Fibroblast of skin of scalp (primary cell): Measurements from ENCODE around the gene PAX6.

ENCODE experiments used
- DNase-seq: peaks from one replicate; pipeline ENCODE4 v3.0.0-alpha.2; 2013

PAX6 gene

DNA sequence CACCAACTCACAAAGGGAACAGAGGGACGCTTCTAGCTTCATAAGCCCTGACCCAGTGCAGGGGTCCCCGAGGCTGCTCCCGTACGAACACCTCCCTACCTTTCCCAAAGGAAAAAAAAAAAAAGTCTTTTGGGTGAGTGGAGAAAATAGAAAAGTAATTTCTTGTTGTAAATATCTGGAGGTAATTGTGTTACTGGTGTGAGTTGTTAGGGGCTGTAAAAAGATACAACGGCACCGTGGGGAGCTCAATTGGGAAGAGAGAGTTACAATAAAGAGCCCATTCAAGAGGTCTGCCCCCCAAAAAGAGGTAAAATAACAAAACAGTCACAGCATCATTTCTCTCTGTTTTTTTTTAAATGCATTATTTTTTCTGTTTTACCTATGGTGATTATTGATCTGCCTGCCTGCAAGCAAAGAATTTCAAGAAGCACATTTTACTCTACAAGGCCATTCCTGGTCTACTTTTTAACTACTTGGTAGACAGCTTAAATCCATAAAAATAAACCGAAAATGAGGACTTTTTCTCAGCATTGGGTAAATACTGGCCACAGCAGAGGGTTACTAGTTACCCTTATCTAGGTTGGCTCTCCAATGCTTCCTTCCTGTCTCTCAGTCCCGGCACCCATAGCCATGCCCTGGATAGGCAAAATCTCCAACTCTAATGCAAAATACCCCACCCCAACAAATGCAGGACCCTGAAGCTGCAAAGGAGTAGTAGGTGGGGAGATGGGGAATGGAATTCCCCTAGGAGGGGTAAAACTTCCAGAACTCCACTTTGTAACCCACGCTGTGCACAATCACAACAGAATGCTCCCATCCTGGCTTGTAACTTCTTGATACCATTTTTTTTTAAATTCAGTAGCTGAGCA, 3.1 kb downstream of the PAX6 start:
- DNase-seq: no peak

DNA sequence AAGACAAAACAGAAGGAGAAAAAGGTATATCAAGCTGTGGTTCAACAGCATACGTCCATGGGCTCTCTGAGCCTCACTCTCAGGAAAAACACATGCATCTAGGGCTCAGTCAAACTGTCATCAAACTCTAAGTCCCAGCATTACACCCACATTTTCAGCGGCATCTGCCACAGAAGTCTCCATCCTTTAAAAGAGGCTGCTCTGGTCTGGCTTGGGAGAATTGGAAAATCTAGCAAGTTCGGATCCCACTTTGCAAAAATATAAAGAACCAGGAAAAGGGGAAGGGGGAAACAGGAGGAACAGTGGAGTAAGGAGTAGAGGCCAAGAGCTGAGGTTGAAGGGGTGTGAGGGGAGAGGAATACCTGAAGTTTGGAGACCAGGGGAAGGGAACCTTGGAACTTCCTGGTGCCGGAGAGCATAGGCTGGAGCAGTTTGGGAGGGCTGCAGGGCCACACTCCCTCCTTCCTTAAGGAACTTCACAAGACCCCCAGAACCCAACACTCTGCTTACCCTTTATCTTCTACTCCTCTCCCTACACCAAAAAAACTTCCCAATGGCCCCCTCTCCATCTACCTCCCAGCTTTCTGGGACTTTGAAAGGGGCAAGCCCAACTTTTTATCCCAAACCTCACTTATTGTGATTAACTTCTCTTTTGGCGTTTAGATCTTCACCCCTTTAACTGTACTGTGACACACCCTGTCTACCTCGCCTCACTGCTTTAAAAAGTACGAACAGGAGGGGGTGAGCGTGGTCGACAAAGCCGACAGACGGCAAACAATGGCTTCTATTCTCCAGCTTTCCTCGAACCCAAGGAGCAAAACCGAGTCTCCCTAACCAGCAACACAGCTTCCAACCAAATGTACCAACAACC, 4.0 kb downstream of the PAX6 start:
- no peak for DNase-seq

DNA sequence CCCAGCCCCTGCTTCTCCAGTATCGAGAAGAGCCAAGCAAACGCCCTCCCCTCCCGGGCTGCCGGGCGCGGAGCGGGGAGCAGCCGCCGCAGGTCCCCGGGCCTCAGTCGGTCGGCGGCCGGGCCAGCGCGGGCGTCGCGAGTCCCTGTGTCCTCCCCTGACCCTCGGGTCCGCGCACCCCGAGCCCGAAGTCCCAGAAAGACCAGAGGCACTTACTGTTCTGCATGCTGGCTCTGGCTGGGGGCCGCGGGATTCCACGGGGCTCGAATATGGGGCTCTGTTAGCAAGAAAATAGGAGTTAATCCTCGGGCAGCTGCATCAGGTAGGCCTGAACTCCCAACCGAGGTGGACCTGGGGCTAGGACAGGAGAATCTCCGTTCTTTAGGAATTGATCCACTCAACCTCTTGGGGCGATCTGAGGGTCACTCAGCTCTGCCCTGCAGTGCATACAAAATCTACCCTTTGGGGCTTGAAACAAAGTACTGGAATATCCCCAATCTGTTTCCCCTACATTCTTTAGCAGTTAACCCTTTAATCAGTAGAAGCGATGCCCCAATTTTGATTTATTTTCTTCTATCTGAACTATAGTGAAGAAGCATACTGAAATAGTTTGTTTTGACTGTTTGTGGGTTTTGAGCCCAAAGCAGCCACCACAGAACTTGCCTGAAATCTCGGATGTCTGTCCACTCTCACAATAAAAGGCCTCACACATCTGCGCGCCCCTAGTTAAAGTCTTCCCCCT, 4.8 kb downstream of the PAX6 start:
- DNase-seq: no peak

DNA sequence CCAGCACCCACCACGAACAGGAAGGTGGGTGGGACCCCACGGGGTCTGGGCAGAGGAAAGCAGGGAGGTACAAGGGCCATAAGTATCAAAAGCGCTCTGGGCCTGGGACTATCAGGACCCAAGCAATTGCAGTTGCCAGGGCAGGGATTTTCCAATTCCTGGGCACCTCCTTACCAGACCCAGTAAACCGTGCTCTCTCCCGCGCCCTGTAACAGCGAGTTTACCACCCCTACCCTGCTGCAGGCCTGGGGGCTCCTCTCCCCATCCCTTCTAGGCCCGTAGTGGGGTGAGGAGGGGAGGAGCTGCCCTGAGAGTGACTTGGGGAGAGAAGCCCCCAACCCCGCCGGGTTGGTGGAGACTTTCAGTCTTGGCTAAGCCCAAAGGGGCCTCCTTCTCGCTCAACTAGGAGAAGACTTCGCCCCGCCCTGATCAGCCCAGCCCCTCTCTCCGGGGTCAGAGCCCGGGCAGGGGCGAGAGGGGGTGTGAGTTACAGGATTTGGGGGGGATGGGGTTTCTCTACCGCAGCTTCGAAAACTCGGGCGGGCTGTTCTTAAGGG, 5.4 kb downstream of the PAX6 start:
- DNase-seq: no peak

DNA sequence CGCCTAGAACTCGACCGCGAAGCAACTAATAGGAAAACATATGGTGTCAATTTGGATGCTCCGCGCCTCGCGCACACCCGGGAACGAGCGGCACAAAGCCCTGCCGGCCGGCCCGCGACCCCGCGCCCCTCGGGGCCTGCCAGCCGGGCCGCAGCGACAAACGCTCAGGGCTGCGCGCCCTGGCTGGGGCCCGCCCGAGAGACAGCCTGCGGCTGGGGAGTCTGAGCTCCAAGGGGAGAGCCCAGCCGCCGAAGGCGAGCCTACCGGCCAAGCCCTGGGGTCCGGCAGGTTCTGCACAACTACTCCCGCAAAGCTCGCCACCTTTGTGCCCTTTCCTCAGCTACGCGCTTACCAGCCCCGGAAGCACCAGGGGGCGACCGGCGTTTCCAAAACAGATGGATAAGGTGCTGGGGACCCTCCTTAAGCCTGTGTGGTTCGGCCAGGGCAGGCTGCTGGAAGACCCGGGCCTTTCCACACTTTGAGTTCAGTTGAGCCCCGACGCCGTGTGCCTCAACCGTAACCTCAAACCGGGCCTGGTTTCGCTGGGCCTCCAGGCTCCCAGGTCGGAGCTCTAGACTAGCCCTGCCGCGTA, 6.0 kb downstream of the PAX6 start:
- DNase-seq: no peak

DNA sequence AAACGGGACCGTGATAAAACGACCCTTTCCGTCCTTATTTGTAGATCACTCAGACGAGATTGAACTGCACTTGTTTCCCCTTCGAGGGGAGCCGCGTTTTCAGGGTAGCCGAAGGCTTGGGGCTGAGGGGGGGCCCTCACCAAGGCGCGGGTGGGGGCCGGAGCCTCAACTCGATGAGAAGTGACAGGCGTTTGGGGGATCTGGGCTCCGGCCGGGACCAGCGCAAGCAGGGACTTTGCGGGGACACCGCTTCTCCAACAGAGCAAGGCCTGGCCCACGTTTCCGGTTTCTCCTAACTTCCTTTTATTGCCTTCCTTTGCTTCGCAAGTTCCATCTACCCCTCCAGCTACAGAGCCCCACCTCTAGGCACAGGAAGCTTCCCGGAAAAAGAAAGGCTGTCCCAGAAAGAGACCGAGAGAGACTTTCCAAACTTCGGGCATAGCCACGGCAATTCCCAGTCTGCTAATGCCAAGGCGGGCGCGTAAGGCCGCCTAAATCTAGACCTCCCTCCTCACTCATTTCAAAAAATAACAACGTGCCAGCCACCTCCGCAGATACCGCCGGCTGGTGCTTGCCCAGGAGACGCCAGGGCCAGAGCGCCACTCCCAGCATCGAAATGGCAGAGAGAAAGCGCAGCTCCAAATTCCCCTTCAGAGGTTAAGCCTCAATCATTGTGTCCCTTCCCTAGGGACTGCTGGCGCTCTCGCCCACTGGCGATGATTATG, 6.6 kb downstream of the PAX6 start:
- no peak for DNase-seq

DNA sequence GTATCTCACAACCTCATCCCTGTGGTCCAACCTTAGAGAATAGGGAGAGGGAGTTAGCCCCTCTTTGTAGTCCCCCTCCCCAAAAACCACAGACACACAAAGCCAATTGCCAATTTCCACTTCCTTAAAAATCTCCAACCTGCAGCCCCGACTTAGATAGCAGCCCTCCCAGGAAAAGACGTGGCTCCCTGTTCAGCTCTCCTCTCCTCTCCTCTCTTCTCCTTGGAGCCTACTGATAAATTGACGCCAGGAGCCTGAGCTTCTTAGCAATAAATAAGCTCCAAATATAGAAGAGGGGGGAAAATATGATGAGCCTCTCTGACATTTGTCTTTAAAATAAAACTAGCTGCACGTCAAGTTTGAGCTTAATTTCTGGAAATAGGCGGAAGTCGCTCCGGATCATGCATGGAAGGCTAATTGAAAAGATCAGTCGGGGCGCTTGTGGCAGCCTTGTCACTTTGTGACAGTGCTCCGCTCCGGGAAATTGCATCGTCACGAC, 7.3 kb downstream of the PAX6 start:
- DNase-seq: no peak

DNA sequence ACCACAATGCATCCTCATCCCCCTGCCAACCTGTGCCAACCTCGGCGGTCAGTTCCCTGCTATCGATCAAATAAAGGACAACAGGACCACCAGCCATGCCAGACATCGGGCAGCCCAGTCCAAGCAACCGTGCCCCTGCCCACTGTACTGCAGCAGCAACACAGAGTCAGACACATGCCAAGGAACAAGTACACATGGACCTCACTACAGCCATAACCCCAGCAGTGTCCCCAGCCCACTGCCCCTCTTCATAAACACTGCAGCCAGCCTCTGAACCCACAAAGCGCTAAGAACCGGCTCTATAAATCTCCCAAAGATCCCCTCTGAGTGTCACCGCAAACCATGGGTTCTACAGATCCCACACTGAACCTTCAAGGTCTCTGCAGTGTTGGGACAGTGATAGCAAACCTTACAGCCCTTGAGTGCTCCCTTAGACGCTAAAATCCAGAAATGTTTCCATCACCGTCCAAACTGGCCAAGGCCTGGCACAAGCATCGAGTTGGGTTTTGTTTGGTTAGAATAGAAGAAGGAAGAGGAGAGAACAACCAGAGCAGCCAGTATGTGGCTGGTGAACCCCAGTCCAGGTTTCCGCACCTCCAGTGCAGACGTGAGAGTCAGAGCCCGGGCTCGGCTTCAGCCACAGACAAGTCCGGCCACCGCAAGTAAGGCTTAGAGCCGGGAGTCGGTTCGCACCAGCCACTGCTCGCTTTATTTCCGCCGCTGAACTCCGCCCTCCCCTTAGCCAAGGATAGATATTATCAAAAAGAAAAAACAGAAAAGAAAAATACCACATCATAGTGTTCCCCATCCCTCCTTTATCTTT, 7.9 kb downstream of the PAX6 start:
- no peak for DNase-seq

DNA sequence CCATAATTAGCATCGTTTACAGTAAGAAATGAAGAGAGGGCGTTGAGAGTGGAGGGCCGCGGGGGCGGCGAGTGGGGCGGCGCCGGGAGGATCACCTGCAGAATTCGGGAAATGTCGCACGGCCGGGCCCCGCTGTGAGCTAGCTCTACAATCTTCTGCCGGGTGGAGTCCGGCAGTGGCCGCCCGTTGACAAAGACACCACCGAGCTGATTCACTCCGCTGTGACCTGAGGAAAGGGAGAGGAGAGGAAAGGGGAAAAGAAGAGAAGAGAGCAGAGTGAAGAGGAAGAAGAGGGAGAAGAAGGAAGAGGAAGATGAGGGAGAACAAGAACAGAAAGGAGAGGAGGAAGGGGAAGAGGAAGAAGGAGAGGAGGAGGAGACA, 8.5 kb downstream of the PAX6 start:
- no peak for DNase-seq

DNA sequence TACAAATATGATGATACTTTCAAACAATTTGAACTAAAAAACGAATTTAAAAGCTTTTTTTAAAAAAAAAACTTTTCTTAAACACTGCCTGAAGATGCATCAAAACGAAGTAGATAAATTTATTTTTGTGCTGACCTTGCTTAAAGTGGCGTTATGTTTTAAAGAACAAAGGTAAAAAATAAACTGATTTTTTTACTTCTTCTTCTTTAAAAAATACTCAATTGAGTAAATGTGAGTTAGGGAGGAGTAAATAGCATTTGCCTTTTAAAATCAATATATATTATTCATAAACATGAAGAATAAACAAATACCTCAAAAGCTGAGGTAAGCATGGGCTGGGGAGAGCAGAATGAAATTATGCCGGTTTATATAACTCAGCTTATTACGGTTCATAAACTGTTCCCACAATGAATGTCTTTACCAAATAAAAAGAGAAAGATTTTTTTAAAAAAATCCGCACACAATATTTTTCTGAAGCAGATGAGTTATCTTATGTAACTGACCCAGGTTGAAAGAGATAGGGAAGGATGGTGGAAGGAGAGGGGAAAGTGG, 9.0 kb downstream of the PAX6 start:
- DNase-seq: no peak

DNA sequence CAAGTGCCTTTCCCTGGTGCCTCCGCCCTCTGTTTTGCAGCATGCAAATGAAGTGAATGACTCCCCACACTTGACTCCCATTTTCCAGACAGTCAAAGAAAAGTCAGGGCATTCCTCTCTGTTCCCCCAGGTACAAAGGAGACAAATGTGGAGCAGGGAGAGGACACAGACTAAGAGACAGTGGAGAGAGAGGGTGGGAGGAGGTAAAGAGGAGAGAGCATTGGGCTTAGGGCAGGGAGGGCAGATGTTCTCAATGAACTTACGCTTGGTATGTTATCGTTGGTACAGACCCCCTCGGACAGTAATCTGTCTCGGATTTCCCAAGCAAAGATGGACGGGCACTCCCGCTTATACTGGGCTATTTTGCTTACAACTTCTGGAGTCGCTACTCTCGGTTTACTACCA, 9.8 kb downstream of the PAX6 start:
- no peak for DNase-seq

DNA sequence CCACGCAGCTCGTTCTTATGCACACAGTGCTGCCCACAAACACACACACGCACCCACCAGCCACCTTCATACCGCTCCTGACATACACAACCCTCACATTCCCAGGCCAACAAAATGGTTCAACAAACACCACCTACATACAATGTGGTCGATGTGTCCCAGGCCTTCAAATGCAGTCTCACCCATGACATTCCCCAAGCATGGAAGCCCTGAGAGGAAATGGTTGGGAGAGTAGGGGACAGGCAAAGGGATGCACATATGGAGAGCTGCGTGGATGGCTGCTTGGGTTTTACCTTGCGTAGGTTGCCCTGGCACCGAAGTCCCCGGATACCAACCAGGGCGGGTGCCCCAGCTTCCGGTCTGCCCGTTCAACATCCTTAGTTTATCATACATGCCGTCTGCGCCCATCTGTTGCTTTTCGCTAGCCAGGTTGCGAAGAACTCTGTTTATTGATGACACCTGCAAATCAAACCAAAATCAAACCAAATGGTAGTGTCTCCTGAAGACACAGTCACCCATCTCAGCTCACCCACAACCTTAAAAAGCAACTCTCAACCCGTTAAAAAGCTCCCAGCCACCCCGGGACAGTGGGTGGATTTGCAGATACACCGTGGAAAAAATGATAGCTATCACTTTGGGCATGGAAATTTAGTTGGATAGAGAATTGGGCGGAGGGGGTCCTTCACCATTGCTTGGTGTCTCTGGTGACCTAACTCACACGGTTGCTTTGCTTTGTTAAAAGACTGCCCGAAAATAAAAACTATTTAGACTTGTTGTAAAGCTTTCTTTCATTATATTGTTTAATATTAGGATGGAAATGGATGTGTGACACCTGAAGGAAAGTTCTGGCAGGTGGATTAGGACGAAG, 10.5 kb downstream of the PAX6 start:
- DNase-seq: no peak

DNA sequence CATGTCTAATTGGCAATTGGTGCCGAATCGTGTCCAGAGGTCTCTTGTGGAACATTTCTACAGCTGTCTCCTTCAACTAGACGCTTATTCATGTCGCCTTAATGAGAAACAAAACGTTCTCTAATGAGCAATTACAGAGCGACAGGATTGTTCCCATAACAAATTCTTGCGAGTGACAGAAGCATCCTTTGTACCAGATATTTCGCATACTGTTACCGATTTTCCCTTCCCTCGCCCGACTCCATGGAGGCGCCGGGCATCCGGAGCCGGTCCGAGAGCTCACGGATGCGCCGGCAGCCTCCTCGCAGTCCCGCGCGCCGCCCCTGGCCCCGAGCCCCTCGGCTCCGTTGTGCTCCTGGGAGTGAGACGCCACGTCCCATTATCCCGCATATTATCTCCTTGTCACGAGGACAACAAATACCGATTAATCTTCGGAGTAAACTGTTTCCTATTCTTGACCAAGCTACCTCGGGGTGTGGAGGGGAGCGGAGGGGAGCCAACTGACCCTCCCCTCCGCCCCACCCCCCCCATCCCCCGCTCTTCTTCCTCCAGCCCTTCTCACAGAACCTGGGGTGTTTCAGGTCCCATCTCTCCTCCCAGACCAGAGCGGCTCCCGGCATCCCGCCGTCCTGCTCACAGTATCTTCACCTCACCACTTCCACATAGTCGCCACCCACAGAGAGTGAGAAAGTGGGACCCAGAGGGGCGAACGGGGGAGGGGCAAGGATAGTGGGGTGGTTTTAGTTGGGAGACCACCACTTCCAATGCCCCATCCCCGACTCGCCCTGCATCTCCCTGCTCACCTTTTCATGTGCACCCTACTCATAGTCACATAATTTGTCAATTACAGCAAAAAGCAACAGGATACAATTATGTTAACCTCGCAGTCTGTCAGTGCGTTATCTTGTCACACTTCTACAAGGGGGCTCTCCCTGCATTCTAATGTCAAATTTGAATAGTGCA, 11.4 kb downstream of the PAX6 start:
- DNase-seq: no peak

DNA sequence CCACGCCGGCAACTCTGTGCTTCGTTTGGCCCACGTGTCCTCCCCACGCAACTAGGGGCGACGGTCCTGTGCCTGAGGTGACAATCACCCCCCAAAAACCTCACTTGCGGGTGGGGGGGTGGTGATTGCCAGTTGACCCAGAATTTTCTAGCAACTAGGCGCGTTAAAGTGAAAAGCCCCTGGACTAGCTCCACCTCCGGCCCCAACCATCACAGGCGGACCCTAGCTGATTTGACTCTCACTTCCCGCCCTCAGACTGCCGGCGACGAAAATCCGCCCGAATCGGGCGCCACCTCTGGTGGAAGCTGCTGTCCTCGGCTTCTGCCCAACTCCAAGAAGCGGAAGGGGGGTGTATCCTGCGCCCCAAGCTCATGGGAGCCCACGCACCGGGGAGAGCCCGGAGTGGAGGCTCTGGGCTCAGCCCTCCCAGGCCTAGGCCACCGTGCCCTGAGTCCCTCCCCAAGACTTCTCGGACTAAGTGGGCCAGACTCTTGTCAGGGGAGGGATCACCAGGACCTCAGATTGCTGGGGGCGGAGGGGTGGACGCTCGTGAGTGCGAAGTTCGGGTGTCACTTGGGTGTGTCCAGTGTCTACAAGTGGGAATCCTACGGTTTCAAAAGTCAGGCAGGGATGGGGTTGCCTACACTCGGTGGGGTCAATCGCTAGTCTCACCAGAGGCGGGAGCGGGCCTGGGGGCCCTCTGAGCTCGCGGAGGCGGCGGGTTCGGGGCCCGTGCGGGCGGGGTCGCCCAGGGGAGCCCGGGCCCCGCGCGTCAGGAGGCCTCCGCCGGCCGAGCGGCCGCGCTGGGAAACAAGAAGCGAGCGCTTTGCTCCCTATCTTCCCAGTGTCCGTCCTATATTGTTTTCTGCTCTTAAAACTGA, 12.3 kb downstream of the PAX6 start:
- DNase-seq: peak; percentile 25

DNA sequence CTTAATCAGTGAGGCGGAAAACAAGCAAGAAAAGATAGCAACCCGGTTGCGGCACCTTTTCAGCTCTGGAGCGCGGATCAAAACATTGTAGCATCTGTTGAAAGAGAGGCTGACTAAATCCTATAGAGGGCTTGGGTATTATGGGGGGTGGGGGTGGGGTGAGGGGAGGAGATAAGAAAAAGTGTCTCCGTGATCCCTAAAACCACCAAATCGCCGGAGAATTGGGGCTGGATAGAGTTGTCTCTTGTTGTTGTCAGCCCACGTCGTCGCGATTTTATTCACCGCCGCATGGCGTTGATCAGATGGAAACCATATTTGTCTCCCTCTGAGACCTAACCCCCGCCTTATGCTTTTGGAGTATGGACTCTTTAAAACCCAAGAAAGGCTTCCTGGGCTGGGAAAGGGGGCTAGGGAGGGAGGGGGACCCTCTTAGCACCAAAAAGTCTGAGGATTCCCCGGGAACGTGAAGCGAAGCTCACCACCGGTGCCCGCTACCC, 13.0 kb downstream of the PAX6 start:
- no peak for DNase-seq

DNA sequence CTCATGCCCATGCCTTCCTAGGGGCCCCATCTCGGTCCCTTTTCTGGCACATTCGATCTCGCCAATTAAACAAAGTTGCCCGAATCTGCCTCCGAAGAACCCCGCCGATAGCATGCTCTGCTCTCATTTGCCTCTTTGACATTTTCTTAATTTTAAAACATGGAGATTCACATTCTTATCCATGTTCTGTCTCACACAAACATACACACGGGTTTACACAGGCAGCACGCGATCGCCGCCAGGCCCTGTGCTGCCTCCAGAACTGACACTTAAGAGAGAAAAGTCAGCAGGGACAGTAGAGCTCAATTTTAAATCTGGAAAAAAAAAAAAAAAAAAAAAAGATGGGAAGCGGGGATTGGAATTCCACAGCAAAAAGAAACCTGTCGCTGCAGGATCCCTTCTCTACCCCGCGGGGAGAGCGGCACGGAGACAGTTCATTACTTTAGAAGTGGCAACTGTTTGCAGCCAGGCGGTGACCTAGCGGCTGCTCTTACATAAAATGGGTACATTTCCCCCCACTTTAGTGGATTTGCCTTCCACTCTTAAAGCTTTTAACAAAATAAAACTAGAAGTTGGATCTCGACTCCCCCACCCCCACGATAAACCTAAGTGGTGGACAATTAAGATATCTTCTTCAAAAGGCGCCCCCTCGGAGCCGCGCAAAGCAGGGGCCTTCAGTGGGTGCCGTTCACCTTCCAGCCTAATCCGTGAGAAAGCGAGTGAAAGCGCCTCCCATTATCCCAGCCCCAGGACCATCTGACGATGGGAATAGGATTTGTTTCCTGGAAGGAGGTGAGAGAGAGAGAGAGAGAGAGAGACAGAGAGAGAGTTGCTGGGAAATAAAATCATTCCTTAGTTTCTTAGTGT, 13.7 kb downstream of the PAX6 start:
- DNase-seq: no peak
